Immature natural killer cell (primary cell): ENCODE data around the gene KLRF1. TPM values are rescaled to one million over a fixed set of nuclear protein-coding genes. Genes with fewer than 3 reads are reported as not detected.

Source experiments
- DNase-seq, 3 donors: peaks; one replicate each; pipeline ENCODE4 v3.0.0; 2022; ENCODE audit warnings: mixed read lengths in 1 of 3
- H3K27ac Mint-ChIP-seq, 6 donors: one replicate each; pipeline ENCODE4 v1.8.0; 2020; ENCODE audit warnings: mixed read lengths in 6 of 6, mild to moderate bottlenecking in 5 of 6, inconsistent platforms in 4 of 6, moderate library complexity in 3 of 6
- H3K27me3 Mint-ChIP-seq, 3 donors: one replicate each; pipeline ENCODE4 v1.8.0; 2020 to 2021; ENCODE audit warnings: low read depth in 3 of 3, mild to moderate bottlenecking in 3 of 3, mixed read lengths in 3 of 3, moderate library complexity in 3 of 3, inconsistent platforms in 1 of 3
- H3K36me3 Mint-ChIP-seq, 3 donors: one replicate each; pipeline ENCODE4 v1.8.0; 2020; ENCODE audit warnings: mixed read lengths in 3 of 3, inconsistent platforms in 2 of 3, mild to moderate bottlenecking in 2 of 3
- H3K4me1 Mint-ChIP-seq, 2 donors: one replicate each; pipeline ENCODE4 v1.8.0; 2020; ENCODE audit warnings: inconsistent platforms in 2 of 2, mild to moderate bottlenecking in 2 of 2, mixed read lengths in 2 of 2, moderate library complexity in 1 of 2
- H3K4me3 Mint-ChIP-seq, 5 donors: one replicate each; pipeline ENCODE4 v1.8.0; 2020; ENCODE audit warnings: mild to moderate bottlenecking in 5 of 5, mixed read lengths in 5 of 5, inconsistent platforms in 3 of 5, moderate library complexity in 3 of 5
- H3K9me3 Mint-ChIP-seq, 6 donors: one replicate each; pipeline ENCODE4 v1.8.0; 2020; ENCODE audit warnings: mild to moderate bottlenecking in 6 of 6, mixed read lengths in 6 of 6, inconsistent platforms in 4 of 6, moderate library complexity in 3 of 6
- polyA plus RNA-seq, 3 donors: library from polyadenylated mRNA; unstranded; fragments of 300-500 nt; fragmentation: Illumina TruSeq; gene quantifications; one replicate each; pipeline ENCODE4 v1.2.3, GENCODE V29; 2021

Gene KLRF1
- polyA plus RNA-seq, 3 donors from 2014 or later, result 1,026 to 1,807 (median 1,127) TPM

DNA sequence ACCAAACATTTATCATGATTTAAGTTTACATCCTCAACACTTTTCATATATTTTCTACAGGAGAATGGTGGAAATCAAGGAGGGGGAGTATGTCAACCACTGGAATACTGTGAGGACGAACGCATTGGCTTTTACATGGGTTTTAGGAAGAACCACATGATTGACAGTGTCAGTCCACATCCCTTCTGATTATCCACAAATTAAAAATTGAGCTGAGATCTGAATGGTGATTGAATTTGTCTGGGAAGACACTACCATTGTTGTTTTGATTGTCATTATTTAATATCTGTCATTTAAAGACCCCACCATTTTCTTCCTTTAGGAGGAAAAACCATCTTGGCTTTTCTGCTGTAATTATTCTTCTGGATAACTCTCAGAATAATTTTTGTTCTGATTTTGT lies 31.3 kb upstream of the KLRF1 start:
- Mint-ChIP-seq H3K27ac (peak overlapping the region in 4 of 6 donors; percentile 1 to 90 (median 76)), H3K4me3 (peak overlapping the region; percentile 5 to 82 (median 71)), H3K4me1 (peaks cover 46 to 56% of the 10 kb centered on the region in 2 donors), H3K36me3 (no peaks in the 10 kb centered on the region), H3K27me3 (peaks cover 0 to 8% (median 3%) of the 10 kb centered on the region in 3 donors), H3K9me3 (peaks cover 0 to under 1% (median 0%) of the 10 kb centered on the region in 6 donors)
- no peak for DNase-seq

DNA sequence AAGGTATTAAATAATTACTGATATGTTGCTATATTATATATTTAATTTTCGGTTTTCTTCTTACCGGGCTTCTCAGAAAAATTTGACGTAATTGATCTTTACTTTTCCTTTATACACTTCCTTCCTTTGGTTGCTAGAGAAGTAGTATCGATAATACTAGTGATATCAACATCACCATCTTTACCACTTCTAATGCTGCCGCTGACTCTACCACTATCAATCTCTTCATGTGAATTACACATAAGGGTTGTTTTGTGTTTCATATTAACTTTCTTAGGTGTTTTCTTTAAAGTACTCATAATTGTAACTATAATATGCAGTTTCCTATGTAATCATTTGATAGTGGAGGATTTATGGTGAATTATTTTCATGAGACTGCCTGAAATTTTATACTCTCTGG lies 30.9 kb upstream of the KLRF1 start:
- peak overlapping the region; percentile 8 to 90 (median 56) for H3K27ac Mint-ChIP-seq
- peak in 2 of 3 donors; percentile 25 to 27 for DNase-seq
- peaks cover 46 to 56% of the 10 kb centered on the region in 2 donors for H3K4me1 Mint-ChIP-seq
- H3K36me3 Mint-ChIP-seq, result no peaks in the 10 kb centered on the region
- peak overlapping the region; percentile 55 to 77 (median 71) for H3K4me3 Mint-ChIP-seq
- H3K9me3 Mint-ChIP-seq, result peaks cover 0 to 2% (median 0%) of the 10 kb centered on the region in 6 donors
- peaks cover 0 to 7% (median 3%) of the 10 kb centered on the region in 3 donors for H3K27me3 Mint-ChIP-seq

DNA sequence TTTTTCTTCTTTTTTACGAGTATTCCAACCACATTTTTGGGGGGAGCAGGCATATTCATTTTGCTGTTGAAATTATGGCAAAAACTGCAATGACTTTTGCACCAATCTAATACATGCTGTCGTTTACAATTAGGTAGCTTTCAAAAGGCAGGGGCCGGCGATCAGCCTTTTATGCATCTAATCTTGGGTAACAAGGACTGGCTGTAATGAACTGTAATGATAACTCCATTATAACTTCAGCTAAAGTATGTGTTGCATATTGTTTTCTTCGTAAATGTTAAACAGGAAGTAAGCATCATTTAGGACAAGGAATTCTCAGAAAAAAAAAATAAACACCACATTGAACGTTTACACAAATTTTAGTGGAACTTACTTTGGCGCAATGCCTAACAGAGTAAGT lies 30.3 kb upstream of the KLRF1 start:
- Mint-ChIP-seq H3K27ac (peak overlapping the region in 4 of 6 donors; percentile 15 to 90 (median 78)), H3K4me1 (peaks cover 46 to 56% of the 10 kb centered on the region in 2 donors), H3K27me3 (peaks cover 0 to 7% (median 3%) of the 10 kb centered on the region in 3 donors), H3K36me3 (no peaks in the 10 kb centered on the region), H3K9me3 (peaks cover 0 to 2% (median 0%) of the 10 kb centered on the region in 6 donors), H3K4me3 (peak overlapping the region; percentile 18 to 77 (median 58))
- DNase-seq, result no peak

DNA sequence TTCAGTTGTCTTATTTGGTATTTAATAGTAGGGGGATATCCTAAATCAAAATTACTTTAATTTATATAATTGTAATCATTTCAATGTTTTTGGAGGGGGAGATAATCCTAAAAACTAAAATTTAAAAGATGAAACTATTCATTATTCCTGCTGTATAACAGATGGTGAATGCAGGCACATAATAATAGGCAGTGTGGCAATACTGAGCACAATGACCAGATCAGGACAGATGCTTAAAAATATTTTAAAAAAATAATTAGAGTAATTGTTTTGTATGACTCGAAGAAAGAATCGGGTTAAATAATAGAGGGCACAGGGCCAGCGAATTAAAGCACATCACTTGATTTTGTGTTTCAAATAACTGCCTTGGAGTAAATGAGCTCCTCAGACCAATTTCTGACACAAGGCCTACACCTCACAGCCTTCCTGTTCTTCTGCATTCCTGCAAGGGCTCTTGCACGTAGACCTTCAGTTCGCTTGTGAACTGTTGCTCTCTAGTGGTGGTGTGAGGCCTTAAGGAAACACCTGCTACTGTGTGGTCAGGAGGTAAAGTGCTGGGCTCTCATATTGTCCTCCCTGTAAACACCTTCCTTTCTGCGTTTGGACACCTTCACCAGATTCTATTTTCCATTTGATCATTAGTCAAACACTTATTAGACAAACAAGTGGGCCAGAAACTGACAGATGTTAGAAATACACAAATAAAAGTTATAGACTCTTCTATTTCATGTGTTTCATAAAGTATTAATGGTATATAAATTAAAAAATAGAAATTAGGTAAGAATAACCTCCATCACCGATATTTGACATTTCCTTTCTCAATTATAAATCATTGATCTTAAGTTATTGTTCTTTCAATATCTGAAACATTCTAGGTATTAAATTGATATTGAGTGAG lies 29.3 kb upstream of the KLRF1 start:
- Mint-ChIP-seq H3K36me3 (no peaks in the 10 kb centered on the region), H3K27ac (peak overlapping the region; percentile 43 to 88 (median 70)), H3K27me3 (peaks cover 0 to 7% (median 7%) of the 10 kb centered on the region in 3 donors), H3K4me3 (peak overlapping the region in 3 of 5 donors; percentile 2 to 36 (median 3)), H3K4me1 (peaks cover 46 to 54% of the 10 kb centered on the region in 2 donors), H3K9me3 (peaks cover 0 to 2% (median 0%) of the 10 kb centered on the region in 6 donors)
- peak; percentile 68 to 76 (median 71) for DNase-seq

DNA sequence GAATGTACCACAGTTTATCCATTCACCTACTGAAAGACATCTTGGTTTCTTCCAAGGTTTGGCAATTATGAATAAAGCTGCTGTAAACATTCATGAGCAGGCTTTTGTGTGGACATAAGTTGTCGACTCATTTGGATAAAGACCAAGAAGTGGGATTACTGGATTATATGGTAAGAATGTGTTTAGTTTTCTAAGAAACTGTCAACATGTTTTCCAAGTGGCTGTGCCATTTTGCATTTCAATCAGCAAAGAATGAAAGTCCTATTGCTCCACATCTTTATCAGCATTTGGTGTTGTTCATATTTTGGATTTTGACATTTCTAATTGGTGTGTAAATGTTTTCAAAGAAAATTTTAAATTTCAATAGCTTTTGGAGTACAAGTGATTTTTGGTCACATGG lies 27.3 kb upstream of the KLRF1 start:
- H3K27me3 Mint-ChIP-seq, result peaks cover 0 to 5% (median 2%) of the 10 kb centered on the region in 3 donors
- no peak overlapping the region for H3K4me3 Mint-ChIP-seq
- H3K36me3 Mint-ChIP-seq, result no peaks in the 10 kb centered on the region
- H3K9me3 Mint-ChIP-seq, result peaks cover 0 to 2% (median 0%) of the 10 kb centered on the region in 6 donors
- no peak overlapping the region for H3K27ac Mint-ChIP-seq
- peaks cover 27 to 34% of the 10 kb centered on the region in 2 donors for H3K4me1 Mint-ChIP-seq
- DNase-seq, result no peak

DNA sequence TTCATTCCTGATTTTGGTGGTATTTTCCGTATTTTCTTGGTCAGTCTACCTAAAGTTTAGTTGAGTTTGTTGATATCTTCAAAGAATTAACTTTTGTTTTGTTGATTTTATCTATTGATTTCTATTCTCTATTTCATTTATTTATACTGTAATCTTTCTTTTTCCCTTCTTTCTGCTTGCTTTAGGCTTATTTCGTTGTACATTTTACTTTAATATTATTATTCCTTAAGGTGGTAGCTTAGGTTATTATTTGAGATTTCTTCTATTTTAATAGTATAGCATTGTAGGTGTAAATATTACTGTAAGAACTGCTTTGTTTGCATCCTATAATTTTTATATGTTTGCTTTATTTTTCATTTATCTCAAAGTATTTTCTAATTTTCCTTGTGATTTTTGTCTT lies 21.4 kb upstream of the KLRF1 start:
- H3K4me3 Mint-ChIP-seq, result no peak overlapping the region
- H3K36me3 Mint-ChIP-seq, result peaks cover 0 to 4% (median 0%) of the 10 kb centered on the region in 3 donors
- peaks cover 0 to 2% (median 0%) of the 10 kb centered on the region in 6 donors for H3K9me3 Mint-ChIP-seq
- H3K27ac Mint-ChIP-seq, result no peak overlapping the region
- H3K27me3 Mint-ChIP-seq, result peaks cover 0 to 12% (median 6%) of the 10 kb centered on the region in 3 donors
- H3K4me1 Mint-ChIP-seq, result peaks cover 3 to 5% of the 10 kb centered on the region in 2 donors
- DNase-seq, result no peak

DNA sequence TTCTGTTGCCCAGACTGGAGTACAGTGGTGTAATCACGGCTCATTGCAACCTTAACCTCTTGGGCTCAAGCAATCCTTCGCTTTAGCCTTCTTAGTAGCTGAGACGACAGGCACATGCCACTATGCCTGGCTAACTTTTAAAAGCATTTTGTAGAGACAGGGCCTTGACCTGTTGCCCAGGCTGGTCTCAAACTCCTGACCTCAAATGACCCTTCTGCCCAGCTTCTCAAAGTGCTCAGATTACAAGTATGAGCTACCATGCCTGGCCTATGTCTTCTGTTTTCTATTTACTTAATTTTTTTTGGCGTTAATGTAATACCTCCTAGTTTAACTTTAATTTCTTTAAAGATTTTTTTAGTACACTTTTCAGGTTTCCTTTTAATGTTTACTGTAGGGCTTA lies 20.6 kb upstream of the KLRF1 start:
- Mint-ChIP-seq H3K9me3 (no peaks in the 10 kb centered on the region), H3K36me3 (peaks cover 0 to 4% (median 0%) of the 10 kb centered on the region in 3 donors), H3K4me3 (no peak overlapping the region), H3K27ac (no peak overlapping the region), H3K27me3 (peaks cover 0 to 13% (median 6%) of the 10 kb centered on the region in 3 donors), H3K4me1 (peaks cover 3 to 9% of the 10 kb centered on the region in 2 donors)
- no peak for DNase-seq

DNA sequence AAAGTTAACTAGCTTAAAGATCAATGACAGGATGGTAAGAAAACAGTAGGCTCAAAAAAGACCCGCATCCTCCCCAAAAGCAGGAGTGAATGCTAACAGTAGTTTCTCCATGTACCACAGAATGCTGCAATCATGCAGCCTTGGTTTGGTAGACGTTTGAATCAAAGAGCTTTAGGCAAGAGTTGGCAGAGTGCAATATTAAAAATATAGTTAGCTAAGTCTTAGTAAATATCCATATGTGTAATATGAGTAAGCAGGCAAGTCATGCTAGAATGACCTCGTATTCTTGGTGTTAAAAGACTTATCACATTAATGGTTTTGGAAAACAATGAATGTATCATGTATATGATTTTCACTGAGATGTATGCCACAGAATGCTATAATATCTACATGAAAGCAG lies 18.8 kb upstream of the KLRF1 start:
- Mint-ChIP-seq H3K27ac (no peak overlapping the region), H3K4me3 (no peak overlapping the region), H3K9me3 (no peaks in the 10 kb centered on the region), H3K4me1 (peaks cover 8 to 18% of the 10 kb centered on the region in 2 donors), H3K27me3 (peaks cover 0 to 14% (median 4%) of the 10 kb centered on the region in 3 donors), H3K36me3 (peaks cover 0 to 4% (median 0%) of the 10 kb centered on the region in 3 donors)
- no peak for DNase-seq

DNA sequence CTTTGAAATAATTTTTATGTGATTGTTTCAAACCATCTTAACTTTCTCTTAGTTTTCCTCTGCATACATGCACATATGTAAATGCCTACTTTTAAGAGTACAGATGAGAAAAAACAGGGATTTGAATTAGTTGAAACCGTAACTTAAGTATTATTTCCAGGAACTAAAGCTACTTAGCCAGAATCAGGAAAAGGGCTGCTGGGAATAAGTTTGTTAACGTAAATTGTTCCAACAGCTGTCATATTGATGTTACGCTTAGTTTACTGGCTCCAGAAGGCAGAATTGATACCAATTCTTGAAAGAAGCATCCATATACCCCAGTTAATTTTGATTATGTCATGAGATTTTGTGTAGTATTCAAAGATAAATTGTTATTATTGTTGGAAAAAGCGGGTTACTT lies 17.9 kb upstream of the KLRF1 start:
- H3K36me3 Mint-ChIP-seq, result peaks cover 0 to 4% (median 0%) of the 10 kb centered on the region in 3 donors
- H3K27ac Mint-ChIP-seq, result no peak overlapping the region
- H3K4me3 Mint-ChIP-seq, result no peak overlapping the region
- H3K27me3 Mint-ChIP-seq, result peaks cover 2 to 22% (median 4%) of the 10 kb centered on the region in 3 donors
- no peak for DNase-seq
- peaks cover 16 to 26% of the 10 kb centered on the region in 2 donors for H3K4me1 Mint-ChIP-seq
- no peaks in the 10 kb centered on the region for H3K9me3 Mint-ChIP-seq

DNA sequence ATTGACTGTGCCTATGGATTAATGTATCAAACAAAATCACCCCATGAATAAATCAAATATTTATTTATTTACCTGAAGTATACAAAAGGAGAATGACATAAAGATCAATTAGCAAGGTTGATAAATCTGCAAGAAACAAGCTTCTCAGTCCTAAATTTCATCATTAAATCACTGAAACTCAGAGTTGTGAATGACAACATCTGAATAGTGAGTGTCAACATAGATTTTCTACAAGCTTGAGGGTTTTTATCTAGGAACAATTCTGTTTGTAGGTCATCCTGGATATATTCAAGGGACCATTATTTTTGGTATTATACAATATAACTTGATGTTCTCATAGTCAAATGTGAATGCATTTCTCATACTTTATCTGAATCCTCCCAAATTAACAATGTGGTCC lies 17.4 kb upstream of the KLRF1 start:
- H3K4me1 Mint-ChIP-seq, result peaks cover 20 to 31% of the 10 kb centered on the region in 2 donors
- H3K36me3 Mint-ChIP-seq, result peaks cover 0 to 4% (median 0%) of the 10 kb centered on the region in 3 donors
- H3K4me3 Mint-ChIP-seq, result no peak overlapping the region
- no peaks in the 10 kb centered on the region for H3K9me3 Mint-ChIP-seq
- no peak for DNase-seq
- H3K27me3 Mint-ChIP-seq, result peaks cover 3 to 24% (median 4%) of the 10 kb centered on the region in 3 donors
- H3K27ac Mint-ChIP-seq, result peak overlapping the region in 1 of 6 donors; percentile 14

DNA sequence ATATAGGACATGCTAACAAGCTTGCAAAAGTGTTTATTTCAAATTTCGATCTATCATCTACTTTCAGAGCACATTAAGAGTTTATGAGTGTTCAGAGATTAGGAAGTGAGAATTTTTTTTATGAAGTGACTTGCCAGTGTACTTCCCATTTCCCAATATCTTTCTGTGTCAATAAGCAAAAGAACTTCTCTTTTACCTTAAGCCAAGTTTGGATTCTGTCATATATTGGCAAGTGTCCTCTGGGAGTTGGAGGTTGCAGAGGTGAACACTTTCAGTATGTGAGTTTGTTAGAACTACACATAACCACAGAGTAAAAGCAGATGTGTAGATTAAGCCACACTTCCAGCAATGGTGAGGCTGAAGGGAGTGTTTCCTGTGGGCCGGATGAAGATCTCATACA lies 16.6 kb upstream of the KLRF1 start:
- Mint-ChIP-seq H3K27ac (peak overlapping the region in 1 of 6 donors; percentile 13), H3K4me1 (peaks cover 26 to 39% of the 10 kb centered on the region in 2 donors), H3K9me3 (no peaks in the 10 kb centered on the region), H3K27me3 (peaks cover 3 to 24% (median 4%) of the 10 kb centered on the region in 3 donors), H3K4me3 (no peak overlapping the region), H3K36me3 (peaks cover 0 to 4% (median 0%) of the 10 kb centered on the region in 3 donors)
- DNase-seq, result no peak

DNA sequence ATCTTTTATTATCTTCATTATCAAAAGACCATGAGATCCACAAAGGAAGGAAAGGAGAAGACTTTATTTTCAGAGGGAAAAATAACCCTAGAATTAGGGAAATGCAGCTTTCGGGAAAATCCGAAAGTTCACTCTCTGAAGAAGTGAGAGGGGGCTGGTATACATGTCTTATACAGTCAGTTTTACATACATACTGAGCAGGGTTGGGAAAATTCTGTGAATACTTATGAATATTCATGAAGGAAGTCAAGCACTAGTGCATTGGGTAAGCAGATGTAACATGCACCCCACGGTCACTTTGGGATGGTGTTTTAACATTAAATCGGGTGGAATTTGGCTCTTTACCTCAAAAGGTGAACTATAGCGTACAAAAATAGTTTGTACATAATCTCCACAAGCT lies 15.7 kb upstream of the KLRF1 start:
- DNase-seq, result no peak
- H3K4me3 Mint-ChIP-seq, result peak overlapping the region in 1 of 5 donors; percentile 15
- no peaks in the 10 kb centered on the region for H3K9me3 Mint-ChIP-seq
- peaks cover 0 to 4% (median 0%) of the 10 kb centered on the region in 3 donors for H3K36me3 Mint-ChIP-seq
- no peak overlapping the region for H3K27ac Mint-ChIP-seq
- peaks cover 3 to 24% (median 4%) of the 10 kb centered on the region in 3 donors for H3K27me3 Mint-ChIP-seq
- H3K4me1 Mint-ChIP-seq, result peaks cover 36 to 46% of the 10 kb centered on the region in 2 donors

DNA sequence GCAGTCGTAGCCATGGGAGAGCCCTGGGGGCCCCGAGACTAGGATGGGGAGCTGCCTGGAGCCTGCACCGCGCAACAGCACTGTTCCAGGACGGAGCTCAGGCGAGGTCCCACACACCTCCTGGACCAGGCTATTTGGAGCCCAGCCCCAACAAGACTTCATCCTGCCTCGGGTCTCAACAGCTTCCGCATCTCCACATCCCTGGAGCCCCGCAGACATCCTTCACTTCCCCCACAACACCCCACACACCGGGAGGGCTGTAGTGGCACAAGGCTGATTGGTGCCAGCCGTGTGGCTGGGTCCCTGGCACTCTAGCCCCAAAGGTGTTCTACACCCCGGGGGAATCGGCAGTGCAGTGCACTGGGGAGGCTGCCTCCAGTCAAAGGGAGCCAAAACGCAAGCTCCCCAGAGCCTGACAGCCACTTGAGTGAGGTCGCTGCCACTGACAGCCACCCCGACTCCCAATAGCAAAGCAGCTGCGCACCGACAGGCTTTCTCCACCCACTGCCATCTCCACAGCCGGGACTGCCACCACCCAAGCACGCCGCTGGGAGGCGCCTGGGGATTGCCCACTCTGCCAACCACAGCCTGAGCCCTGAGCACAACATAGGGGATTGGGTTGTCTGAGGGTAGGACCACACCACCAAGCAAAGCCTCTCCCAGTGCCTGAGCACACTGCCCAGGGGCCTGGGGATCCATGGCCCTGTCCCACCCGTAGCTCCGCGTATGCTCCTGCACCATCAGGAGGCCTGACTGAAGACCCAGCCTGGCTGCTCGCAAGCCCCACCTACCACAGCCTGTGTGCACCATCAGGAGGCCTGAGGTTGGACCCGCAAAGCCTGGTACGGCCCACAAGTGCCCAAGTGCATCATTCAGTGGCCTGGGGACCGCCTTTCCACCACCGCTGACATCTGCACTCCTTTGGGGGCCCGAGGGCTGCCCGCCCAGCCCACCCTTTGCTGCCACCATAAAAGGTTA lies 13.2 kb upstream of the KLRF1 start:
- peak; percentile 95 to 96 (median 95) for DNase-seq
- H3K4me1 Mint-ChIP-seq, result peaks cover 51 to 70% of the 10 kb centered on the region in 2 donors
- peak overlapping the region; percentile 90 to 97 (median 93) for H3K4me3 Mint-ChIP-seq
- no peaks in the 10 kb centered on the region for H3K9me3 Mint-ChIP-seq
- H3K36me3 Mint-ChIP-seq, result peaks cover 0 to 4% (median 0%) of the 10 kb centered on the region in 3 donors
- peaks cover 0 to 19% (median 3%) of the 10 kb centered on the region in 3 donors for H3K27me3 Mint-ChIP-seq
- peak overlapping the region; percentile 91 to 97 (median 95) for H3K27ac Mint-ChIP-seq
